ENCODE data around the gene GZMM. TPM values are rescaled to one million over a fixed set of nuclear protein-coding genes. Genes with fewer than 3 reads are reported as not detected.

Gene GZMM
- total RNA-seq, 1 donor from 2014 or later, result not detected

GRCh38 chr19:506404-507285 lies 37.2 kb upstream of the GZMM start:
- H3K4me1 ChIP-seq, result peaks cover 13% of the 10 kb centered on the region
- H3K27ac ChIP-seq, result peak overlapping the region; percentile 93
- H3K36me3 ChIP-seq, result no peaks in the 10 kb centered on the region
- H3K9me3 ChIP-seq (ENCODE audit: low read depth), result no peaks in the 10 kb centered on the region
- peak; percentile 61 for TF ChIP-seq EZH2 (IDR thresholded peaks at IDR 0.05)
- TF ChIP-seq CTCF (IDR thresholded peaks at IDR 0.05), result peak; percentile 98
- TF ChIP-seq EZH2phosphoT487 (IDR thresholded peaks at IDR 0.05), result no peak
- H3K27me3 ChIP-seq, result peaks cover 4% of the 10 kb centered on the region
- H3K79me2 ChIP-seq (ENCODE audit: low read depth), result no peaks in the 10 kb centered on the region
- no peaks in the 10 kb centered on the region for H3K9me3 Mint-ChIP-seq
- H3K27ac Mint-ChIP-seq, result peak overlapping the region; percentile 100
- peaks cover 20% of the 10 kb centered on the region for H3F3A ChIP-seq (ENCODE audit: low read depth)
- peak overlapping the region; percentile 76 for H3K4me2 ChIP-seq
- H3K27me3 Mint-ChIP-seq (ENCODE audit: insufficient read depth, low read depth), result peaks cover 11% of the 10 kb centered on the region
- H3K4me3 Mint-ChIP-seq, result peak overlapping the region; percentile 92
- H2AFZ ChIP-seq (replicated peaks), result peak overlapping the region; percentile 72
- H3K36me3 Mint-ChIP-seq, result peaks cover 8% of the 10 kb centered on the region
- peak overlapping the region; percentile 61 for H3K9ac ChIP-seq
- peaks cover 10% of the 10 kb centered on the region for H4K20me1 ChIP-seq (ENCODE audit: low read depth)
- peak overlapping the region; percentile 70 for H3K4me3 ChIP-seq
- H3K4me1 Mint-ChIP-seq, result peaks cover 29% of the 10 kb centered on the region
- DNase-seq (ENCODE audit: low spot score), result peak; percentile 99

- Mint-ChIP-seq H3K4me3 (peak within 1 kb of the TSS; percentile 92), H3K4me1 (peaks cover 35% of the 10 kb centered on the region), H3K36me3 (peaks cover 8% of the 10 kb centered on the region), H3K27ac (peak within 1 kb of the TSS; percentile 100), H3K27me3 (ENCODE audit: insufficient read depth, low read depth) (peaks cover 9% of the 10 kb centered on the region), H3K9me3 (no peaks in the 10 kb centered on the region)
- peaks cover 3% of the 10 kb centered on the region for H3K27me3 ChIP-seq
- H3K4me1 ChIP-seq, result peaks cover 14% of the 10 kb centered on the region
- peak; percentile 97 for DNase-seq (ENCODE audit: low spot score)
- peaks cover 16% of the 10 kb centered on the region for H4K20me1 ChIP-seq (ENCODE audit: low read depth)
- no peaks in the 10 kb centered on the region for H3K9me3 ChIP-seq (ENCODE audit: low read depth)
- peak within 1 kb of the TSS; percentile 72 for H2AFZ ChIP-seq (replicated peaks)
- H3K79me2 ChIP-seq (ENCODE audit: low read depth), result no peaks in the 10 kb centered on the region
- H3K36me3 ChIP-seq, result no peaks in the 10 kb centered on the region
- H3K9ac ChIP-seq, result peak within 1 kb of the TSS; percentile 61
- H3K4me3 ChIP-seq, result peak within 1 kb of the TSS; percentile 70
- peak within 1 kb of the TSS; percentile 76 for H3K4me2 ChIP-seq
- H3F3A ChIP-seq (ENCODE audit: low read depth), result peaks cover 26% of the 10 kb centered on the region
- TF ChIP-seq EZH2 (IDR thresholded peaks at IDR 0.05), result no peak
- TF ChIP-seq CTCF (IDR thresholded peaks at IDR 0.05), result no peak
- TF ChIP-seq EZH2phosphoT487 (IDR thresholded peaks at IDR 0.05), result no peak
- peak within 1 kb of the TSS; percentile 93 for H3K27ac ChIP-seq
These were observed 36.3 kb upstream of the GZMM start, which contains the start of gene TPGS1 for GRCh38 chr19:507286-508203. TPGS1 (plus strand) TSS chr19:507497; CDS start chr19:507507, 10 bp downstream.

GRCh38 chr19:508204-509150 lies 35.4 kb upstream of the GZMM start:
- H4K20me1 ChIP-seq (ENCODE audit: low read depth), result peaks cover 16% of the 10 kb centered on the region
- peak overlapping the region; percentile 76 for H3K4me2 ChIP-seq
- peaks cover 9% of the 10 kb centered on the region for H3K27me3 Mint-ChIP-seq (ENCODE audit: insufficient read depth, low read depth)
- H3K9me3 ChIP-seq (ENCODE audit: low read depth), result no peaks in the 10 kb centered on the region
- no peaks in the 10 kb centered on the region for H3K36me3 ChIP-seq
- H2AFZ ChIP-seq (replicated peaks), result no peak overlapping the region
- H3K4me3 Mint-ChIP-seq, result peak overlapping the region; percentile 92
- no peak for DNase-seq (ENCODE audit: low spot score)
- no peak overlapping the region for H3K9ac ChIP-seq
- H3K36me3 Mint-ChIP-seq, result peaks cover 8% of the 10 kb centered on the region
- TF ChIP-seq EZH2 (IDR thresholded peaks at IDR 0.05), result no peak
- no peak for TF ChIP-seq EZH2phosphoT487 (IDR thresholded peaks at IDR 0.05)
- TF ChIP-seq CTCF (IDR thresholded peaks at IDR 0.05), result no peak
- peaks cover 36% of the 10 kb centered on the region for H3F3A ChIP-seq (ENCODE audit: low read depth)
- H3K79me2 ChIP-seq (ENCODE audit: low read depth), result no peaks in the 10 kb centered on the region
- H3K4me3 ChIP-seq, result peak overlapping the region; percentile 70
- no peaks in the 10 kb centered on the region for H3K27me3 ChIP-seq
- peaks cover 20% of the 10 kb centered on the region for H3K4me1 ChIP-seq
- no peak overlapping the region for H3K27ac ChIP-seq
- peaks cover 31% of the 10 kb centered on the region for H3K4me1 Mint-ChIP-seq
- H3K9me3 Mint-ChIP-seq, result no peaks in the 10 kb centered on the region
- peak overlapping the region; percentile 31 for H3K27ac Mint-ChIP-seq

Measured in neural progenitor cell (in vitro differentiated cells).